ENCODE measurements around the gene SETBP1. TPM values are rescaled to one million over a fixed set of nuclear protein-coding genes. Genes with fewer than 3 reads are reported as not detected.

Gene SETBP1
- total and polyA plus RNA-seq, 8 donors: 1.4 to 66.5 (median 20.1) TPM

DNA sequence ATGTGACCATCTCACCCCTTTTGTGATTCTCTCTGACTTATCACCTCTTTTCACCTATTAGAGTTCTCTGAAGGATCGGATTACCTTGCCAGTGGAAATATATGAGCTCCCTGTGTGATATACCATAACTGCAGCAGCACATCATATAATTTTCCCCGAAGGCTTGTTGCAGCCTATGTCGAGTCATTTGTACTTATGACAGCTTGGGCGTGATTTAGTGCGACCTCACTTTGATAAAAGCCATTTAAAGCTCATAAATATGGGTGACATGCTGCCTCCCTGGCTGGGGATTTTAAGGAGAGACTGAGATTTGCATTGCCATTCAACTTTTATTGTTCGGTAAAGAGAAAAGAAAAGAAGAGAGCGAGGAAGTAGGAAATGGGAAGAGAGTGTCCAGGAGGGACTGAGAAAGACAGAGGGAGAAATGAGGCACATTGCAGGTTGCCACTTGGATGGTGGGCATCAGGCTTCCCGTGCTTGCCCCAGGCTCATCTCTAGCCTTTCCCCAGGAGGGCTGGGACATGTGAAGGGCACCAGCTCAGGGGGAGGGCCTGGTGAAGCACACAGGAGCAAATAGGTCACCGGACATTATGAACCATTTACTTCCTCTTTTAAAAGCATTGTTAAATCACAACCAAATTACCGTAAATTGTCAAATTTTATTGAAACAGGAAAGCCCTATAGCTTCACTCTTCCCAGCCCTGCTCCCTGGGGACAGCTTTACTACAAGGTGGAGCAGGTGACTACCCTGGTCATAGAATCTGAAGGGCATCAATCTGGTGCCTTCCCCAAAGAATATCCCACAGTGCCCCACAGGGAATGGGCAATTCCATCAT, 161.3 kb downstream of the SETBP1 start:
- no peak overlapping the region for H3K27ac ChIP-seq
- no peak overlapping the region for H3K4me3 ChIP-seq
- WGBS, 5 donors: 80 to 96% (median 92%) methylated on average over 10 of the region's 10 CpGs
- peaks cover 12 to 38% (median 25%) of the 10 kb centered on the region in 4 donors for H3K4me1 ChIP-seq
- no peak for DNase-seq
- H3K9me3 ChIP-seq: no peaks in the 10 kb centered on the region
- no peaks in the 10 kb centered on the region for H3K27me3 ChIP-seq
- H3K36me3 ChIP-seq: no peaks in the 10 kb centered on the region
- TF ChIP-seq POLR2AphosphoS5 (IDR thresholded peaks at IDR 0.05) (no peak), POLR2A (IDR thresholded peaks at IDR 0.05) (no peak), EP300 (IDR thresholded peaks at IDR 0.05) (no peak)
- TF ChIP-seq, protein P1, sequence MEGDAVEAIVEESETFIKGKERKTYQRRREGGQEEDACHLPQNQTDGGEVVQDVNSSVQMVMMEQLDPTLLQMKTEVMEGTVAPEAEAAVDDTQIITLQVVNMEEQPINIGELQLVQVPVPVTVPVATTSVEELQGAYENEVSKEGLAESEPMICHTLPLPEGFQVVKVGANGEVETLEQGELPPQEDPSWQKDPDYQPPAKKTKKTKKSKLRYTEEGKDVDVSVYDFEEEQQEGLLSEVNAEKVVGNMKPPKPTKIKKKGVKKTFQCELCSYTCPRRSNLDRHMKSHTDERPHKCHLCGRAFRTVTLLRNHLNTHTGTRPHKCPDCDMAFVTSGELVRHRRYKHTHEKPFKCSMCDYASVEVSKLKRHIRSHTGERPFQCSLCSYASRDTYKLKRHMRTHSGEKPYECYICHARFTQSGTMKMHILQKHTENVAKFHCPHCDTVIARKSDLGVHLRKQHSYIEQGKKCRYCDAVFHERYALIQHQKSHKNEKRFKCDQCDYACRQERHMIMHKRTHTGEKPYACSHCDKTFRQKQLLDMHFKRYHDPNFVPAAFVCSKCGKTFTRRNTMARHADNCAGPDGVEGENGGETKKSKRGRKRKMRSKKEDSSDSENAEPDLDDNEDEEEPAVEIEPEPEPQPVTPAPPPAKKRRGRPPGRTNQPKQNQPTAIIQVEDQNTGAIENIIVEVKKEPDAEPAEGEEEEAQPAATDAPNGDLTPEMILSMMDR (IDR thresholded peaks at IDR 0.05): no peak
- intact Hi-C loops (cut with DNase I; ENCODE audit: low total_unique reads): no loop called here

DNA sequence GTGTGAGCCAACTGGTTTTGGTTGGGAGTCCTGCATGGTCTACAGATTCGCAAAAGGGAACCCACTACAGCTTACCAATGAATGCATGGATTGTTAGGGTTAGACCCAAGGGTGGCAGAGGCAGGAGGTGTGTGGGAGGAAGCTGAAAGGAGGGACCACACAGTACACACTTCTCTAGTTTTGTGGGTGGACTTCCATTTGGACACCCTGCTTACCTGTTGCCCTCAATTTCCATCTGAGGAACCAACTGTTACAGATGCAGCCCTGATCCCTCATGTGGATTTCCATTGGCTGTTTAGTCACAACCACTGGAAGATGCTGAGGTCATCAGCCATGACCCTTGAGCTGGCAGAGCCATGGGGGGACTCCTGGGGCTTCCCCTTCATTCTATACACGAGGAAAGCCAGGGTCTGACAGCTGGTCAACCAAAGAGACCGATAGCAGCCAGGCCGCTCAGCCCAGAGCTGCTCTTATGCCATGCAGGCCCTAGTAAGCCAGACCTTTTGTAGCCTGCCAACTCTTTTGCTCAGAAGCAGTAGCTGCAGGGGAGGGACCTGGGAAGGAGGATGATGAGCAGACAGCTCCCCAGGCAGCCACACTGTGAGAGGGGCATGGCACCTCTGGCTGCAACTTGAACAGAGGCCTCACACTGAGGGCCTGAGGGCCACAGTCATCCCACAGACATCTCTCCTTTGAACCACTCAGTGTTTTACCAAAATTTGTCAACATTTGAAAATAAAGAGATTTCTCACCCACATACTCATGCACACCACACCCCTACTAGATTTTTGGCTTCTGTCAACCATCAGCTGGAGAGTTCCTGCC, 162.1 kb downstream of the SETBP1 start:
- 78 to 98% (median 95%) methylated on average over 4 of the region's 4 CpGs for WGBS, 5 donors
- TF ChIP-seq EP300 (IDR thresholded peaks at IDR 0.05) (no peak), POLR2A (IDR thresholded peaks at IDR 0.05) (no peak), POLR2AphosphoS5 (IDR thresholded peaks at IDR 0.05) (no peak)
- TF ChIP-seq, protein P1 (IDR thresholded peaks at IDR 0.05): no peak
- Histone ChIP-seq H3K4me3 (no peak overlapping the region), H3K27ac (no peak overlapping the region), H3K36me3 (no peaks in the 10 kb centered on the region), H3K27me3 (no peaks in the 10 kb centered on the region), H3K4me1 (peaks cover 12 to 37% (median 22%) of the 10 kb centered on the region in 4 donors), H3K9me3 (no peaks in the 10 kb centered on the region)
- no peak for DNase-seq
- intact Hi-C loops (cut with DNase I; ENCODE audit: low total_unique reads): no loop called here

DNA sequence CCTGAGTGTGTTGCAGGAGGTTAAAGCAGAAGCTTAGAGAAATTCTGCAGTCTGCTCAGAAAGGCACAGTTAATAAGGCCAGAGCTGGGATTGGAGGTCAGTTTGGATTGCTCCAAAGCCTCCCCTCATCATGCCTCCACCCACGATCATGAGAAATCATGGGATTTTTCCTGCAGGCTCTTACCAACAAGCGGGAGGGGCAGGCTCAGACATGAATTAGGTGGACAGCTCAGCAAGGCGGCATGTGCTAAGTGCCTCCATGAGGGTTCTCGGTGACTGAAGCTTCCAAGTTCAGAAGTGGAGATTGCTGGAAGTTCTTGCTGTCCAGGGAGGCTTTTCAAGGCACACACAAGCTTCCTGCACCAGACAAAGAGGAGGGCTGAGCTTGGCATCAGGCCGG, 163.8 kb downstream of the SETBP1 start:
- Histone ChIP-seq H3K4me1 (peaks cover 9 to 35% (median 15%) of the 10 kb centered on the region in 4 donors), H3K27me3 (no peaks in the 10 kb centered on the region), H3K9me3 (no peaks in the 10 kb centered on the region), H3K36me3 (no peaks in the 10 kb centered on the region), H3K4me3 (no peak overlapping the region), H3K27ac (no peak overlapping the region)
- intact Hi-C loops (cut with DNase I; ENCODE audit: low total_unique reads): no loop called here
- no peak for TF ChIP-seq POLR2AphosphoS5 (IDR thresholded peaks at IDR 0.05)
- no peak for DNase-seq
- WGBS, 5 donors: 63 to 84% (median 81%) methylated on average over 3 to 5 of the region's 5 CpGs

DNA sequence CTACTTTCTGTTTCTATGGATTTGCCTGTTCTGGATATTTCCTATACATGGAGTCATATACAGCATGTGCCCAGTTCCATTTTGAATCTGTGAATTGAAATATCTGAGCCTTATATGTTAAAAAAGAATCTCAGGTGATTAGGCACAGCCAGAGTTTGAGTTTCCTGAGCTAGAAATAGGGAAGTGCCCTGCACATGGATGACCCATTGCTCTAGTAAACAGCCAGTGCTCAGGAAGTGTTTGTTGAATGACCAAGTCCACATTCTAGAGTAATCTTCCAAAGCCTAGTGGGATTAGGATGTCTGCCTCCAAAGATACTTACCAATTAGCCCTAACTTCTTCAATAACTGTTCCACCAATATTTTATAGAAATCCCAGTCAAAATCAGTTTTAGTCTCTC, 165.8 kb downstream of the SETBP1 start:
- Histone ChIP-seq H3K36me3 (no peaks in the 10 kb centered on the region), H3K4me1 (peaks cover 0 to 22% (median 8%) of the 10 kb centered on the region in 4 donors), H3K4me3 (no peak overlapping the region), H3K9me3 (no peaks in the 10 kb centered on the region), H3K27me3 (no peaks in the 10 kb centered on the region), H3K27ac (no peak overlapping the region)
- no peak for TF ChIP-seq POLR2A (IDR thresholded peaks at IDR 0.05)
- TF ChIP-seq, protein P1 (IDR thresholded peaks at IDR 0.05): no peak
- no peak for TF ChIP-seq EP300 (IDR thresholded peaks at IDR 0.05)
- no peak for TF ChIP-seq POLR2AphosphoS5 (IDR thresholded peaks at IDR 0.05)
- no peak for DNase-seq
- intact Hi-C loops (cut with DNase I; ENCODE audit: low total_unique reads): no loop called here

Measured in stomach (tissue), 9 donors.